Measurements from ENCODE around the gene PSME2. TPM values are rescaled to one million over a fixed set of nuclear protein-coding genes. Genes with fewer than 3 reads are reported as not detected.
A peak's percentile ranks its signal among the peaks of the same experiment; 100 is the strongest.

PSME2 gene
- total and polyA plus RNA-seq, 2 of the 13 experiments (the other 11 are each of a cell fraction or from before 2014, with no cell fraction given) = 332 to 716 TPM

DNA sequence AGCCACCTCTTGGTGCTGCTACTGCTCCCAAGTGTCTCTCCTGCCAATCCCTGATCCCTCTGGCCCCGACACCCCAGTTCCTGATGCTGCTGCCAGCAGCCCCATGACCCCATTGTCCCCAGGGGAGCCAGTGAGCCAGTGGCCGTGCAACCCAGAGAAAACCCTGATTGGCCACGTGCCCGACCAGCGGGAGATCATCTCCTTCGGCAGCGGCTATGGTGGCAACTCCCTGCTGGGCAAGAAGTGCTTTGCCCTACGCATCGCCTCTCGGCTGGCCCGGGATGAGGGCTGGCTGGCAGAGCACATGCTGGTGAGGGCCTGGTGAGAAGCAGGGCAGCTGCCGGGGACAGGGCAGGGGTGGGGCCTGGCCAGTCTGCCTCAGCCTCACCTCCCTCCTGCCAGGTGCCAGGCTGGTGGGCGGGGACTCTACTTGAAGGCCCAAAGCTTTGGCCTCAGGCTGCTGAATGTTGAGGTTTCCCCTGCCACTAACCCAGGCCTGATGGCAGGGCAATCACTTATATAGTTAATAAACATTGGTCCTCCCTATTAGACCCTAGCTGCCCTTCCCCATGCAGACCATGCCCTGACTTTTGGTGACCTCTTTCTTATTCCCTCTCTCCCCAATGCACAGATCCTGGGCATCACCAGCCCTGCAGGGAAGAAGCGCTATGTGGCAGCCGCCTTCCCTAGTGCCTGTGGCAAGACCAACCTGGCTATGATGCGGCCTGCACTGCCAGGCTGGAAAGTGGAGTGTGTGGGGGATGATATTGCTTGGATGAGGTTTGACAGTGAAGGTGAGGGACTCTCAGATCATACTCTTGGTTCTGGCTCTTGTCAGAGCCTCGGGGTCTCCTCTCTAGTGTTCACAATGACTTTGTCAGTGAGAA is 47.2 kb downstream of the PSME2 start (continued):
- TF ChIP-seq, protein P1, sequence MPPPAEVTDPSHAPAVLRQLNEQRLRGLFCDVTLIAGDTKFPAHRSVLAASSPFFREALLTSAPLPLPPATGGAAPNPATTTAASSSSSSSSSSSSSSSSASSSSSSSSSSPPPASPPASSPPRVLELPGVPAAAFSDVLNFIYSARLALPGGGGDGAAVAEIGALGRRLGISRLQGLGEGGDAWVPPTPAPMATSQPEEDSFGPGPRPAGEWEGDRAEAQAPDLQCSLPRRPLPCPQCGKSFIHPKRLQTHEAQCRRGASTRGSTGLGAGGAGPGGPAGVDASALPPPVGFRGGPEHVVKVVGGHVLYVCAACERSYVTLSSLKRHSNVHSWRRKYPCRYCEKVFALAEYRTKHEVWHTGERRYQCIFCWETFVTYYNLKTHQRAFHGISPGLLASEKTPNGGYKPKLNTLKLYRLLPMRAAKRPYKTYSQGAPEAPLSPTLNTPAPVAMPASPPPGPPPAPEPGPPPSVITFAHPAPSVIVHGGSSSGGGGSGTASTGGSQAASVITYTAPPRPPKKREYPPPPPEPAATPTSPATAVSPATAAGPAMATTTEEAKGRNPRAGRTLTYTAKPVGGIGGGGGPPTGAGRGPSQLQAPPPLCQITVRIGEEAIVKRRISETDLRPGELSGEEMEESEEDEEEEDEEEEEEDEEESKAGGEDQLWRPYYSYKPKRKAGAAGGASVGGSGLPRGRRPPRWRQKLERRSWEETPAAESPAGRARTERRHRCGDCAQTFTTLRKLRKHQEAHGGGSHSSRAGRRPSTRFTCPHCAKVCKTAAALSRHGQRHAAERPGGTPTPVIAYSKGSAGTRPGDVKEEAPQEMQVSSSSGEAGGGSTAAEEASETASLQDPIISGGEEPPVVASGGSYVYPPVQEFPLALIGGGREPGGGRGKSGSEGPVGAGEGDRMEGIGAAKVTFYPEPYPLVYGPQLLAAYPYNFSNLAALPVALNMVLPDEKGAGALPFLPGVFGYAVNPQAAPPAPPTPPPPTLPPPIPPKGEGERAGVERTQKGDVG (CRISPR knock-in tag; IDR thresholded peaks at IDR 0.05; ENCODE audit: borderline replicate concordance) = 0 out of 2 replicates have a peak, but pooled peaks have one; percentile 5
- TF ChIP-seq ZFP62 (CRISPR knock-in tag; IDR thresholded peaks at IDR 0.05) (no peak), RFX1 (IDR thresholded peaks at IDR 0.05) (no peak), SP2 (CRISPR knock-in tag; IDR thresholded peaks at IDR 0.05) (no peak), SMARCC2 (IDR thresholded peaks at IDR 0.05) (no peak), YEATS4 (CRISPR knock-in tag; IDR thresholded peaks at IDR 0.05; ENCODE audit: borderline replicate concordance) (no peak), RFX5 (IDR thresholded peaks at IDR 0.05; ENCODE audit: low read depth, low read length) (no peak), HNRNPL (IDR thresholded peaks at IDR 0.05; ENCODE audit: low read depth, low read length) (peak; percentile 67; the same call in 1 of the 2 replicates), HOXA7 (CRISPR knock-in tag; IDR thresholded peaks at IDR 0.05) (no peak), GATA4 (IDR thresholded peaks at IDR 0.05; ENCODE audit: borderline replicate concordance, low read depth) (no peak), IKZF4 (CRISPR knock-in tag; IDR thresholded peaks at IDR 0.05; ENCODE audit: borderline replicate concordance, low read depth, not compliant biosample characterization) (no peak), ZNF724P (CRISPR knock-in tag; IDR thresholded peaks at IDR 0.05; ENCODE audit: borderline replicate concordance) (no peak), SRSF4 (IDR thresholded peaks at IDR 0.05; ENCODE audit: low read depth, low read length, poor library complexity, severe bottlenecking) (no peak), KDM5B (CRISPR knock-in tag; IDR thresholded peaks at IDR 0.05; ENCODE audit: borderline replicate concordance) (0 out of 2 replicates have a peak, but pooled peaks have one; percentile 39), GFI1 (CRISPR knock-in tag; IDR thresholded peaks at IDR 0.05; ENCODE audit: borderline replicate concordance) (no peak), ZNF746 (CRISPR knock-in tag; IDR thresholded peaks at IDR 0.05) (no peak)
- TF ChIP-seq, protein P2, sequence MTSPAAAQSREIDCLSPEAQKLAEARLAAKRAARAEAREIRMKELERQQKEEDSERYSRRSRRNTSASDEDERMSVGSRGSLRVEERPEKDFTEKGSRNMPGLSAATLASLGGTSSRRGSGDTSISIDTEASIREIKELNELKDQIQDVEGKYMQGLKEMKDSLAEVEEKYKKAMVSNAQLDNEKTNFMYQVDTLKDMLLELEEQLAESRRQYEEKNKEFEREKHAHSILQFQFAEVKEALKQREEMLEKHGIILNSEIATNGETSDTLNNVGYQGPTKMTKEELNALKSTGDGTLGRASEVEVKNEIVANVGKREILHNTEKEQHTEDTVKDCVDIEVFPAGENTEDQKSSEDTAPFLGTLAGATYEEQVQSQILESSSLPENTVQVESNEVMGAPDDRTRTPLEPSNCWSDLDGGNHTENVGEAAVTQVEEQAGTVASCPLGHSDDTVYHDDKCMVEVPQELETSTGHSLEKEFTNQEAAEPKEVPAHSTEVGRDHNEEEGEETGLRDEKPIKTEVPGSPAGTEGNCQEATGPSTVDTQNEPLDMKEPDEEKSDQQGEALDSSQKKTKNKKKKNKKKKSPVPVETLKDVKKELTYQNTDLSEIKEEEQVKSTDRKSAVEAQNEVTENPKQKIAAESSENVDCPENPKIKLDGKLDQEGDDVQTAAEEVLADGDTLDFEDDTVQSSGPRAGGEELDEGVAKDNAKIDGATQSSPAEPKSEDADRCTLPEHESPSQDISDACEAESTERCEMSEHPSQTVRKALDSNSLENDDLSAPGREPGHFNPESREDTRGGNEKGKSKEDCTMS (CRISPR knock-in tag; conservative IDR thresholded peaks at IDR 0.05) = no peak
- TF ChIP-seq, protein P3, sequence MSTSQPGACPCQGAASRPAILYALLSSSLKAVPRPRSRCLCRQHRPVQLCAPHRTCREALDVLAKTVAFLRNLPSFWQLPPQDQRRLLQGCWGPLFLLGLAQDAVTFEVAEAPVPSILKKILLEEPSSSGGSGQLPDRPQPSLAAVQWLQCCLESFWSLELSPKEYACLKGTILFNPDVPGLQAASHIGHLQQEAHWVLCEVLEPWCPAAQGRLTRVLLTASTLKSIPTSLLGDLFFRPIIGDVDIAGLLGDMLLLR (CRISPR knock-in tag; IDR thresholded peaks at IDR 0.05) = peak; percentile 81; the same call in 1 of the 2 replicates
- TF ChIP-seq, protein P4, sequence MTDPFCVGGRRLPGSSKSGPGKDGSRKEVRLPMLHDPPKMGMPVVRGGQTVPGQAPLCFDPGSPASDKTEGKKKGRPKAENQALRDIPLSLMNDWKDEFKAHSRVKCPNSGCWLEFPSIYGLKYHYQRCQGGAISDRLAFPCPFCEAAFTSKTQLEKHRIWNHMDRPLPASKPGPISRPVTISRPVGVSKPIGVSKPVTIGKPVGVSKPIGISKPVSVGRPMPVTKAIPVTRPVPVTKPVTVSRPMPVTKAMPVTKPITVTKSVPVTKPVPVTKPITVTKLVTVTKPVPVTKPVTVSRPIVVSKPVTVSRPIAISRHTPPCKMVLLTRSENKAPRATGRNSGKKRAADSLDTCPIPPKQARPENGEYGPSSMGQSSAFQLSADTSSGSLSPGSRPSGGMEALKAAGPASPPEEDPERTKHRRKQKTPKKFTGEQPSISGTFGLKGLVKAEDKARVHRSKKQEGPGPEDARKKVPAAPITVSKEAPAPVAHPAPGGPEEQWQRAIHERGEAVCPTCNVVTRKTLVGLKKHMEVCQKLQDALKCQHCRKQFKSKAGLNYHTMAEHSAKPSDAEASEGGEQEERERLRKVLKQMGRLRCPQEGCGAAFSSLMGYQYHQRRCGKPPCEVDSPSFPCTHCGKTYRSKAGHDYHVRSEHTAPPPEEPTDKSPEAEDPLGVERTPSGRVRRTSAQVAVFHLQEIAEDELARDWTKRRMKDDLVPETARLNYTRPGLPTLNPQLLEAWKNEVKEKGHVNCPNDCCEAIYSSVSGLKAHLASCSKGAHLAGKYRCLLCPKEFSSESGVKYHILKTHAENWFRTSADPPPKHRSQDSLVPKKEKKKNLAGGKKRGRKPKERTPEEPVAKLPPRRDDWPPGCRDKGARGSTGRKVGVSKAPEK (CRISPR knock-in tag; IDR thresholded peaks at IDR 0.05; ENCODE audit: borderline replicate concordance) = 0 out of 2 replicates have a peak, but pooled peaks have one; percentile 72
